Peyer's patch (tissue), 4 donors: ENCODE data around the gene DVL3. TPM values are rescaled to one million over a fixed set of nuclear protein-coding genes. Genes with fewer than 3 reads are reported as not detected.

Experiments used
- DNase-seq, 3 donors: peaks; one replicate each; pipeline ENCODE4 v3.0.0-alpha.2; 2017 to 2019
- H3K27ac ChIP-seq, 4 donors: fragments of 200-600 bp; sonication (generic); one replicate each; pipeline ENCODE4 v1.5.1; 2016 to 2019
- H3K27me3 ChIP-seq, 2 donors: fragments of 200-600 bp; sonication (generic); one replicate each; pipeline ENCODE4 v1.5.1; 2019
- H3K36me3 ChIP-seq, 3 donors: fragments of 200-600 bp; sonication (generic); one replicate each; pipeline ENCODE4 v1.5.1; 2016 to 2019
- H3K4me1 ChIP-seq, 4 donors: fragments of 200-600 bp; sonication (generic); one replicate each; pipeline ENCODE4 v1.5.1; 2016 to 2019
- H3K4me3 ChIP-seq, 4 donors: fragments of 200-600 bp; sonication (generic); 1 replicate in 3 of 4; 2 replicates in 1 of 4; pipeline ENCODE4 v1.5.1; 2016 to 2019; ENCODE audit warnings: mild to moderate bottlenecking in 1 of 4
- H3K9me3 ChIP-seq, 4 donors: fragments of 200-600 bp; sonication (generic); one replicate each; pipeline ENCODE4 v1.5.1; 2016 to 2019; ENCODE audit warnings: mild to moderate bottlenecking in 1 of 4
- CTCF ChIP-seq, 6 experiments: fragments of 450-650 bp in 4 of 6; fragments of 200-600 bp in 2 of 6; sonication (generic) in 1 of 6; IDR thresholded peaks; one replicate each; pipeline ENCODE4 v1.5.1; 2017 to 2019; ENCODE audit warnings: antibody characterized with exemption in 6 of 6, mild to moderate bottlenecking in 3 of 6, moderate library complexity in 1 of 6
- POLR2A ChIP-seq, 2 donors: fragments of 450-650 bp; IDR thresholded peaks; one replicate each; pipeline ENCODE4 v1.5.1; 2017; ENCODE audit warnings: antibody characterized with exemption in 2 of 2, mild to moderate bottlenecking in 2 of 2, moderate library complexity in 2 of 2
- total RNA-seq, 4 donors: library from RNA; depleted of rRNA; stranded (reverse); fragments of >200 nt; gene quantifications; one replicate each; pipeline ENCODE4 v1.1.0, GENCODE V29; 2016

DVL3 gene
- total RNA-seq, 4 donors from 2014 or later = 65.3 to 90.6 (median 76.7) TPM

GRCh38 chr3:184174646-184175492, 19.7 kb downstream of the DVL3 start, which contains the start of gene AP2M1:
Gene AP2M1 (plus strand): TSS chr3:184174855. CDS start chr3:184176994, 2,139 bp downstream.
- Histone ChIP-seq H3K9me3 (no peaks in the 10 kb centered on the region), H3K27me3 (no peaks in the 10 kb centered on the region), H3K36me3 (peaks cover 0 to 55% (median 0%) of the 10 kb centered on the region in 3 donors), H3K4me1 (peaks cover 0 to 42% (median 16%) of the 10 kb centered on the region in 4 donors), H3K4me3 (peak within 1 kb of the TSS; percentile 80 to 100 (median 90)), H3K27ac (peak within 1 kb of the TSS; percentile 87 to 95 (median 91))
- DNase-seq = peak; percentile 96 to 99 (median 97)
- TF ChIP-seq POLR2A (IDR thresholded peaks at IDR 0.05) (peak; percentile 86 to 91), CTCF (IDR thresholded peaks at IDR 0.05) (no peak)

GRCh38 chr3:184175506-184175905, 20.3 kb downstream of the DVL3 start:
- Histone ChIP-seq H3K36me3 (peaks cover 0 to 55% (median 0%) of the 10 kb centered on the region in 3 donors), H3K4me1 (peaks cover 0 to 42% (median 16%) of the 10 kb centered on the region in 4 donors), H3K27me3 (no peaks in the 10 kb centered on the region), H3K9me3 (no peaks in the 10 kb centered on the region), H3K27ac (peak overlapping the region; percentile 87 to 95 (median 91)), H3K4me3 (peak overlapping the region; percentile 80 to 100 (median 90))
- DNase-seq = no peak
- TF ChIP-seq CTCF (IDR thresholded peaks at IDR 0.05) (no peak), POLR2A (IDR thresholded peaks at IDR 0.05) (no peak)

- Histone ChIP-seq H3K36me3 (peaks cover 0 to 55% (median 0%) of the 10 kb centered on the region in 3 donors), H3K27me3 (no peaks in the 10 kb centered on the region), H3K9me3 (no peaks in the 10 kb centered on the region), H3K4me3 (peak overlapping the region; percentile 80 to 100 (median 90)), H3K4me1 (peaks cover 0 to 42% (median 16%) of the 10 kb centered on the region in 4 donors), H3K27ac (peak overlapping the region; percentile 87 to 95 (median 91))
- DNase-seq = peak in 1 of 3 donors; percentile 22
- TF ChIP-seq CTCF (IDR thresholded peaks at IDR 0.05) = no peak
- no peak for TF ChIP-seq POLR2A (IDR thresholded peaks at IDR 0.05)
These were observed 20.8 kb downstream of the DVL3 start for GRCh38 chr3:184175981-184176376.

- Histone ChIP-seq H3K27me3 (no peaks in the 10 kb centered on the region), H3K4me1 (peaks cover 0 to 42% (median 16%) of the 10 kb centered on the region in 4 donors), H3K36me3 (peaks cover 0 to 55% (median 0%) of the 10 kb centered on the region in 3 donors), H3K9me3 (no peaks in the 10 kb centered on the region), H3K4me3 (peak overlapping the region; percentile 6 to 100 (median 81)), H3K27ac (peak overlapping the region; percentile 87 to 95 (median 91))
- TF ChIP-seq CTCF (IDR thresholded peaks at IDR 0.05) (no peak), POLR2A (IDR thresholded peaks at IDR 0.05) (no peak)
- DNase-seq = peak in 1 of 3 donors; percentile 62
These were observed 21.5 kb downstream of the DVL3 start for GRCh38 chr3:184176377-184177330.

GRCh38 chr3:184177331-184177731, 22.2 kb downstream of the DVL3 start:
- peaks cover 0 to 56% (median 3%) of the 10 kb centered on the region in 3 donors for H3K36me3 ChIP-seq
- no peaks in the 10 kb centered on the region for H3K27me3 ChIP-seq
- TF ChIP-seq POLR2A (IDR thresholded peaks at IDR 0.05) (no peak), CTCF (IDR thresholded peaks at IDR 0.05) (no peak)
- H3K9me3 ChIP-seq = no peaks in the 10 kb centered on the region
- H3K4me1 ChIP-seq = peaks cover 0 to 42% (median 16%) of the 10 kb centered on the region in 4 donors
- H3K27ac ChIP-seq = peak overlapping the region in 3 of 4 donors; percentile 87 to 95 (median 90)
- DNase-seq = no peak
- H3K4me3 ChIP-seq = peak overlapping the region in 1 of 4 donors; percentile 82
